Gastroesophageal sphincter (tissue), 3 donors: ENCODE measurements around the gene SLC12A1.

Experiments
- POLR2AphosphoS5 ChIP-seq: sonication (generic); formaldehyde crosslinking; IDR thresholded peaks from one replicate; pipeline ENCODE4 v1.6.1; 2017; ENCODE audit warnings: antibody characterized with exemption
- TF ChIP-seq, protein P1 (sequence below), 4 experiments: fragments of 200-600 bp in 2 of 4; fragments of 450-650 bp in 2 of 4; sonication (generic) in 1 of 4; IDR thresholded peaks; one replicate each; pipeline ENCODE4 v1.5.1; 2017 to 2019; ENCODE audit warnings: antibody characterized with exemption in 4 of 4, mild to moderate bottlenecking in 2 of 4, moderate library complexity in 2 of 4

DNA sequence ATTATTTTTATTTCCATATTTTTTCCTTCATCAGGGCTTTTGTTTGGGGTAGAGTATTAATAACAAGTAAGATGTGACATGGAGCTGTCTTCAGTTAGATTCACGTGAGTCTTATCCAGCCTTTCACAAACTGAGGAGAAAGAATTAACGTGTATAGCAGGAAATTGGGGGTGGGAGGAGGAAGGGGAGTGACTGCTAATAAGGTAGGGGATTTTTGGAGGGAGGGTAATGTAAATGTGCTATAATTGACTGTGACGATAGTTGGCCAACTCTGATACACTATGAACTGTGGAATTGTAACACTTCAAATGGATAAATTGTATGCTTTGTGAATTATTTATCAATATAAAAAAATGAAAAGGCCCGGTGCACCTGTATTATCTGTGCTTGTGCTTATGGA is 134.0 kb downstream of the SLC12A1 start:
- TF ChIP-seq POLR2AphosphoS5, result no peak
- TF ChIP-seq, protein P1, sequence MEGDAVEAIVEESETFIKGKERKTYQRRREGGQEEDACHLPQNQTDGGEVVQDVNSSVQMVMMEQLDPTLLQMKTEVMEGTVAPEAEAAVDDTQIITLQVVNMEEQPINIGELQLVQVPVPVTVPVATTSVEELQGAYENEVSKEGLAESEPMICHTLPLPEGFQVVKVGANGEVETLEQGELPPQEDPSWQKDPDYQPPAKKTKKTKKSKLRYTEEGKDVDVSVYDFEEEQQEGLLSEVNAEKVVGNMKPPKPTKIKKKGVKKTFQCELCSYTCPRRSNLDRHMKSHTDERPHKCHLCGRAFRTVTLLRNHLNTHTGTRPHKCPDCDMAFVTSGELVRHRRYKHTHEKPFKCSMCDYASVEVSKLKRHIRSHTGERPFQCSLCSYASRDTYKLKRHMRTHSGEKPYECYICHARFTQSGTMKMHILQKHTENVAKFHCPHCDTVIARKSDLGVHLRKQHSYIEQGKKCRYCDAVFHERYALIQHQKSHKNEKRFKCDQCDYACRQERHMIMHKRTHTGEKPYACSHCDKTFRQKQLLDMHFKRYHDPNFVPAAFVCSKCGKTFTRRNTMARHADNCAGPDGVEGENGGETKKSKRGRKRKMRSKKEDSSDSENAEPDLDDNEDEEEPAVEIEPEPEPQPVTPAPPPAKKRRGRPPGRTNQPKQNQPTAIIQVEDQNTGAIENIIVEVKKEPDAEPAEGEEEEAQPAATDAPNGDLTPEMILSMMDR (IDR thresholded peaks at IDR 0.05), result no peak
